Vagina (tissue), 2 donors: ENCODE data around the gene NHSL2.

ENCODE experiments used
- POLR2A ChIP-seq, 2 donors: fragments of 450-650 bp; IDR thresholded peaks; one replicate each; pipeline ENCODE4 v1.6.1; 2017; ENCODE audit warnings: antibody characterized with exemption in 2 of 2, mild to moderate bottlenecking in 2 of 2, moderate library complexity in 2 of 2
- POLR2AphosphoS5 ChIP-seq, 2 donors: sonication (generic); formaldehyde crosslinking; IDR thresholded peaks; one replicate each; pipeline ENCODE4 v1.9.0; 2017; ENCODE audit warnings: antibody characterized with exemption in 2 of 2, mild to moderate bottlenecking in 2 of 2, low read depth in 1 of 2; ENCODE audit not compliant: insufficient read depth in 1 of 2

DNA sequence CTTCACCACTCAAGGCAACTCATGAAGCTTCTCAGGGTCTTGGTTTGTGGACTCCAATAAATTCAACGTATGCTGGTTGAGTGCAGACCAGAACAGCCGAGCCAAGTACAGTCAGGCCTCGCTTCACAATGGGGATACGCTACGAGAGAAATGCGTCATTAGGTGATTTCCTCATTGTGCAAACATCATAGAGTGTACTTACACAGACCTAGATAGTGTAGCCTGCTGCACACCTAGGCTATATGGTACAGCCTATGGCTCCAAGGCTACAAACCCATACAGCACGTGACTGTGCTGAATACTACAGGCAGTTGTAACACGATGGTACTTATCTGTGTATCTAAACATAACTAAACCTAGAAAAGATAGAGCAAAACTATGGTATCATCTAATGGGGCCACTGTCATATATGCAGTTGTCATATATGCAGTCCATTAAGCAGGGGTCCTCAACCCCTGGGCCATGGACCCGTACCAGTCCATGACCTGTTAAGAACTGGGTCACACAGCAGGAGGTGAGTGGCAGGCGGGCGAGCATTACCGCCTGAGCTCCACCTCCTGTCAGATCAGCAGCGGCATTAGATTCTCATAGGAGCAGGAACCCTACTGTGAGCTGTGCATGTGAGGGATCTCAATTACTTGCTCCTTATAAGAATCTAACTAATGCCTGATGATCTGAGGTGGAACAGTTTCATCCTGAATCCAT lies 189.6 kb downstream of the NHSL2 start:
- no peak for TF ChIP-seq POLR2AphosphoS5 (IDR thresholded peaks at IDR 0.05; ENCODE audit: insufficient read depth in 1 of 2, low read depth in 1 of 2)
- no peak for TF ChIP-seq POLR2A (IDR thresholded peaks at IDR 0.05)
